ENCODE measurements around the gene SLC38A5. TPM values are rescaled to one million over a fixed set of nuclear protein-coding genes. Genes with fewer than 3 reads are reported as not detected.

SLC38A5 gene
- total RNA-seq, 1 experiment from 2014 or later: 50.6 TPM

DNA sequence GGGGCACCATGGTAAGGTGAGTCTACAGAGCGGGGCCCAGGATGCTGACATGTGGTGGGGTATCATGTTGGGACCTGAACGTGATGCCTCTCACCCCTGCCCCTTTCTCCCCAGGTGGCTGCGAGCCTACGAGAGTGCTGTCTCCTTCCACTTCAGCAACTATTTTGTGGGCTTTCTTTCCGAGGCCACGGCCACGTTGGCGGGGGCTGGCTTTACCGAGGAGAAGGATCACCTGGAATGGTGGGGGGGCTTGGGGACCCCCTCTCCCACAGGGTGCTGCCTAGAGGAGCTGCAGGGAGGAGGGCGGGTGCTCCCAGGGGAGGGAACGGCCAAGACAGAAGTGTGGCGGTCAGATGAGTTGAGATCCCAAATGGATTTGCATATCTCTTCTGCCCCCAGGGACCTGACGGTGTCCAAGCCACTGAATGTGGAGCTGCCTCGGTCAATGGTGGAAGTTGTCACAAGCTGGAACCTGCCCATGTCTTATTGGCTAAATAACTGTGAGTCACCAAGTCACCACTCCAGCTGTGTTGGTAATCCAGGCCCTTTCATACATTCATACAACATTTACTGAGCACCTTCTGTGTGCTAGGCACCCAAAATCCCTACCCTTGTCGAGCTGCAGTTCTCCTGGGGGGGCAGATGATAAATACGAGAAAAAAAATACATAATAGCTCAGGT lies 44.2 kb upstream of the SLC38A5 start:
- Mint-ChIP-seq H3K9me3 (no peaks in the 10 kb centered on the region), H3K4me3 (no peak overlapping the region), H3K27me3 (ENCODE audit: low read depth) (no peaks in the 10 kb centered on the region; the same call in none of the 2 replicates), H3K36me3 (peaks cover 3% of the 10 kb centered on the region; the same call in 1 of the 2 replicates), H3K27ac (no peak overlapping the region), H3K4me1 (peaks cover 7% of the 10 kb centered on the region)
- ChIA-PET CTCF (no interaction called here), POLR2A (no interaction called here)
- TF ChIP-seq TP53 (CRISPR knock-in tag; IDR thresholded peaks at IDR 0.05) (no peak), ZNF121 (CRISPR knock-in tag; IDR thresholded peaks at IDR 0.05) (no peak), ETV6 (CRISPR knock-in tag; IDR thresholded peaks at IDR 0.05) (no peak), SP1 (CRISPR knock-in tag; conservative IDR thresholded peaks at IDR 0.05) (no peak), TCF7 (CRISPR knock-in tag; IDR thresholded peaks at IDR 0.05; ENCODE audit: low read depth) (no peak), GTF2I (CRISPR knock-in tag; conservative IDR thresholded peaks at IDR 0.05) (no peak), RORB (CRISPR knock-in tag; IDR thresholded peaks at IDR 0.05) (no peak), CREM (CRISPR knock-in tag; IDR thresholded peaks at IDR 0.05) (no peak), MYBL2 (CRISPR knock-in tag; IDR thresholded peaks at IDR 0.05) (no peak), EMX1 (CRISPR knock-in tag; IDR thresholded peaks at IDR 0.05) (no peak), ZNF138 (CRISPR knock-in tag; conservative IDR thresholded peaks at IDR 0.05) (no peak), ZNF671 (CRISPR knock-in tag; IDR thresholded peaks at IDR 0.05) (no peak), ZNF416 (CRISPR knock-in tag; IDR thresholded peaks at IDR 0.05) (no peak)
- TF ChIP-seq, protein P1, sequence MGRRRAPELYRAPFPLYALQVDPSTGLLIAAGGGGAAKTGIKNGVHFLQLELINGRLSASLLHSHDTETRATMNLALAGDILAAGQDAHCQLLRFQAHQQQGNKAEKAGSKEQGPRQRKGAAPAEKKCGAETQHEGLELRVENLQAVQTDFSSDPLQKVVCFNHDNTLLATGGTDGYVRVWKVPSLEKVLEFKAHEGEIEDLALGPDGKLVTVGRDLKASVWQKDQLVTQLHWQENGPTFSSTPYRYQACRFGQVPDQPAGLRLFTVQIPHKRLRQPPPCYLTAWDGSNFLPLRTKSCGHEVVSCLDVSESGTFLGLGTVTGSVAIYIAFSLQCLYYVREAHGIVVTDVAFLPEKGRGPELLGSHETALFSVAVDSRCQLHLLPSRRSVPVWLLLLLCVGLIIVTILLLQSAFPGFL (CRISPR knock-in tag; IDR thresholded peaks at IDR 0.05; ENCODE audit: borderline replicate concordance): no peak
- TF ChIP-seq, protein P2, sequence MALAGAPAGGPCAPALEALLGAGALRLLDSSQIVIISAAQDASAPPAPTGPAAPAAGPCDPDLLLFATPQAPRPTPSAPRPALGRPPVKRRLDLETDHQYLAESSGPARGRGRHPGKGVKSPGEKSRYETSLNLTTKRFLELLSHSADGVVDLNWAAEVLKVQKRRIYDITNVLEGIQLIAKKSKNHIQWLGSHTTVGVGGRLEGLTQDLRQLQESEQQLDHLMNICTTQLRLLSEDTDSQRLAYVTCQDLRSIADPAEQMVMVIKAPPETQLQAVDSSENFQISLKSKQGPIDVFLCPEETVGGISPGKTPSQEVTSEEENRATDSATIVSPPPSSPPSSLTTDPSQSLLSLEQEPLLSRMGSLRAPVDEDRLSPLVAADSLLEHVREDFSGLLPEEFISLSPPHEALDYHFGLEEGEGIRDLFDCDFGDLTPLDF (CRISPR knock-in tag; IDR thresholded peaks at IDR 0.05): no peak
- TF ChIP-seq, protein P3, sequence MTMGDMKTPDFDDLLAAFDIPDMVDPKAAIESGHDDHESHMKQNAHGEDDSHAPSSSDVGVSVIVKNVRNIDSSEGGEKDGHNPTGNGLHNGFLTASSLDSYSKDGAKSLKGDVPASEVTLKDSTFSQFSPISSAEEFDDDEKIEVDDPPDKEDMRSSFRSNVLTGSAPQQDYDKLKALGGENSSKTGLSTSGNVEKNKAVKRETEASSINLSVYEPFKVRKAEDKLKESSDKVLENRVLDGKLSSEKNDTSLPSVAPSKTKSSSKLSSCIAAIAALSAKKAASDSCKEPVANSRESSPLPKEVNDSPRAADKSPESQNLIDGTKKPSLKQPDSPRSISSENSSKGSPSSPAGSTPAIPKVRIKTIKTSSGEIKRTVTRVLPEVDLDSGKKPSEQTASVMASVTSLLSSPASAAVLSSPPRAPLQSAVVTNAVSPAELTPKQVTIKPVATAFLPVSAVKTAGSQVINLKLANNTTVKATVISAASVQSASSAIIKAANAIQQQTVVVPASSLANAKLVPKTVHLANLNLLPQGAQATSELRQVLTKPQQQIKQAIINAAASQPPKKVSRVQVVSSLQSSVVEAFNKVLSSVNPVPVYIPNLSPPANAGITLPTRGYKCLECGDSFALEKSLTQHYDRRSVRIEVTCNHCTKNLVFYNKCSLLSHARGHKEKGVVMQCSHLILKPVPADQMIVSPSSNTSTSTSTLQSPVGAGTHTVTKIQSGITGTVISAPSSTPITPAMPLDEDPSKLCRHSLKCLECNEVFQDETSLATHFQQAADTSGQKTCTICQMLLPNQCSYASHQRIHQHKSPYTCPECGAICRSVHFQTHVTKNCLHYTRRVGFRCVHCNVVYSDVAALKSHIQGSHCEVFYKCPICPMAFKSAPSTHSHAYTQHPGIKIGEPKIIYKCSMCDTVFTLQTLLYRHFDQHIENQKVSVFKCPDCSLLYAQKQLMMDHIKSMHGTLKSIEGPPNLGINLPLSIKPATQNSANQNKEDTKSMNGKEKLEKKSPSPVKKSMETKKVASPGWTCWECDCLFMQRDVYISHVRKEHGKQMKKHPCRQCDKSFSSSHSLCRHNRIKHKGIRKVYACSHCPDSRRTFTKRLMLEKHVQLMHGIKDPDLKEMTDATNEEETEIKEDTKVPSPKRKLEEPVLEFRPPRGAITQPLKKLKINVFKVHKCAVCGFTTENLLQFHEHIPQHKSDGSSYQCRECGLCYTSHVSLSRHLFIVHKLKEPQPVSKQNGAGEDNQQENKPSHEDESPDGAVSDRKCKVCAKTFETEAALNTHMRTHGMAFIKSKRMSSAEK (CRISPR knock-in tag; IDR thresholded peaks at IDR 0.05; ENCODE audit: borderline replicate concordance): no peak
- TF ChIP-seq, protein P4, sequence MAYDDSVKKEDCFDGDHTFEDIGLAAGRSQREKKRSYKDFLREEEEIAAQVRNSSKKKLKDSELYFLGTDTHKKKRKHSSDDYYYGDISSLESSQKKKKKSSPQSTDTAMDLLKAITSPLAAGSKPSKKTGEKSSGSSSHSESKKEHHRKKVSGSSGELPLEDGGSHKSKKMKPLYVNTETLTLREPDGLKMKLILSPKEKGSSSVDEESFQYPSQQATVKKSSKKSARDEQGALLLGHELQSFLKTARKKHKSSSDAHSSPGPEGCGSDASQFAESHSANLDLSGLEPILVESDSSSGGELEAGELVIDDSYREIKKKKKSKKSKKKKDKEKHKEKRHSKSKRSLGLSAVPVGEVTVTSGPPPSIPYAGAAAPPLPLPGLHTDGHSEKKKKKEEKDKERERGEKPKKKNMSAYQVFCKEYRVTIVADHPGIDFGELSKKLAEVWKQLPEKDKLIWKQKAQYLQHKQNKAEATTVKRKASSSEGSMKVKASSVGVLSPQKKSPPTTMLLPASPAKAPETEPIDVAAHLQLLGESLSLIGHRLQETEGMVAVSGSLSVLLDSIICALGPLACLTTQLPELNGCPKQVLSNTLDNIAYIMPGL (CRISPR knock-in tag; IDR thresholded peaks at IDR 0.05): no peak
- TF ChIP-seq, protein P5, sequence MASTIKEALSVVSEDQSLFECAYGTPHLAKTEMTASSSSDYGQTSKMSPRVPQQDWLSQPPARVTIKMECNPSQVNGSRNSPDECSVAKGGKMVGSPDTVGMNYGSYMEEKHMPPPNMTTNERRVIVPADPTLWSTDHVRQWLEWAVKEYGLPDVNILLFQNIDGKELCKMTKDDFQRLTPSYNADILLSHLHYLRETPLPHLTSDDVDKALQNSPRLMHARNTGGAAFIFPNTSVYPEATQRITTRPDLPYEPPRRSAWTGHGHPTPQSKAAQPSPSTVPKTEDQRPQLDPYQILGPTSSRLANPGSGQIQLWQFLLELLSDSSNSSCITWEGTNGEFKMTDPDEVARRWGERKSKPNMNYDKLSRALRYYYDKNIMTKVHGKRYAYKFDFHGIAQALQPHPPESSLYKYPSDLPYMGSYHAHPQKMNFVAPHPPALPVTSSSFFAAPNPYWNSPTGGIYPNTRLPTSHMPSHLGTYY (CRISPR knock-in tag; IDR thresholded peaks at IDR 0.05): no peak
- TF ChIP-seq, protein P6, sequence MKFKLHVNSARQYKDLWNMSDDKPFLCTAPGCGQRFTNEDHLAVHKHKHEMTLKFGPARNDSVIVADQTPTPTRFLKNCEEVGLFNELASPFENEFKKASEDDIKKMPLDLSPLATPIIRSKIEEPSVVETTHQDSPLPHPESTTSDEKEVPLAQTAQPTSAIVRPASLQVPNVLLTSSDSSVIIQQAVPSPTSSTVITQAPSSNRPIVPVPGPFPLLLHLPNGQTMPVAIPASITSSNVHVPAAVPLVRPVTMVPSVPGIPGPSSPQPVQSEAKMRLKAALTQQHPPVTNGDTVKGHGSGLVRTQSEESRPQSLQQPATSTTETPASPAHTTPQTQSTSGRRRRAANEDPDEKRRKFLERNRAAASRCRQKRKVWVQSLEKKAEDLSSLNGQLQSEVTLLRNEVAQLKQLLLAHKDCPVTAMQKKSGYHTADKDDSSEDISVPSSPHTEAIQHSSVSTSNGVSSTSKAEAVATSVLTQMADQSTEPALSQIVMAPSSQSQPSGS (CRISPR knock-in tag; IDR thresholded peaks at IDR 0.05; ENCODE audit: borderline replicate concordance, low read depth): no peak
- TF ChIP-seq, protein P7, sequence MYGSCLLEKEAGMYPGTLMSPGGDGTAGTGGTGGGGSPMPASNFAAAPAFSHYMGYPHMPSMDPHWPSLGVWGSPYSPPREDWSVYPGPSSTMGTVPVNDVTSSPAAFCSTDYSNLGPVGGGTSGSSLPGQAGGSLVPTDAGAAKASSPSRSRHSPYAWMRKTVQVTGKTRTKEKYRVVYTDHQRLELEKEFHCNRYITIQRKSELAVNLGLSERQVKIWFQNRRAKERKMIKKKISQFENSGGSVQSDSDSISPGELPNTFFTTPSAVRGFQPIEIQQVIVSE (CRISPR knock-in tag; IDR thresholded peaks at IDR 0.05; ENCODE audit: borderline replicate concordance): no peak
- ATAC-seq: no peak
- DNase-seq (ENCODE audit: low spot score): no peak
